Measurements from ENCODE around the gene VEGFD. TPM values are rescaled to one million over a fixed set of nuclear protein-coding genes. Genes with fewer than 3 reads are reported as not detected.

Gene VEGFD
- total and polyA plus RNA-seq, 9 of the 15 experiments (the other 6 are each of a cell fraction or from before 2014, with no cell fraction given), result 0.03 TPM; not detected in 8

- H3K9me3 ChIP-seq (replicated peaks; ENCODE audit: control insufficient read depth, insufficient read depth, low read depth, low read length), result no peaks in the 10 kb centered on the region
- peaks cover 70% of the 10 kb centered on the region for H3K36me3 ChIP-seq (ENCODE audit: control insufficient read depth, insufficient read depth, low read length)
- ChIA-PET POLR2A (no interaction called here), CTCF (ENCODE audit: low intra/inter-chr PET ratio) (no interaction called here)
- no peaks in the 10 kb centered on the region for H3K27me3 ChIP-seq (ENCODE audit: control insufficient read depth in 2 of 2, insufficient read depth in 2 of 2, low read length in 2 of 2)
- FAIRE-seq (no peak), DNase-seq (ENCODE audit: extremely low read depth in 1 of 4, low spot score in 3 of 4) (no peak), ATAC-seq (no peak)
- no peaks in the 10 kb centered on the region for H3K9me1 ChIP-seq (ENCODE audit: control insufficient read depth, insufficient read depth, low read length)
- H3K4me1 ChIP-seq (replicated peaks in 1 of 2; ENCODE audit: control insufficient read depth in 2 of 2, insufficient read depth in 2 of 2, low read length in 2 of 2), result no peaks in the 10 kb centered on the region
- intact Hi-C loops (cut with micrococcal nuclease) (no loop called here), in situ Hi-C loops (cut with MboI) (loop anchor here (25.0 kb wide), 1 partner anchor 134 kb away; no protein-coding TSS in a partner anchor)
- TF ChIP-seq NEUROD1 (IDR thresholded peaks at IDR 0.05; ENCODE audit: borderline replicate concordance, low read depth, low read length, partially characterized antibody) (no peak), ETV1 (tag; conservative IDR thresholded peaks at IDR 0.05; ENCODE audit: low read depth) (no peak), ZFPM2 (CRISPR knock-in tag; IDR thresholded peaks at IDR 0.05) (no peak), RBM15 (IDR thresholded peaks at IDR 0.05; ENCODE audit: insufficient read depth, low read length) (no peak), ELK1 (CRISPR knock-in tag; IDR thresholded peaks at IDR 0.05) (no peak), KLF6 (CRISPR knock-in tag; IDR thresholded peaks at IDR 0.05; ENCODE audit: borderline replicate concordance) (no peak), MTA1 (IDR thresholded peaks at IDR 0.05; ENCODE audit: borderline replicate concordance) (no peak), VEZF1 (CRISPR knock-in tag; IDR thresholded peaks at IDR 0.05) (no peak), POLR2AphosphoS2 (IDR thresholded peaks at IDR 0.05; ENCODE audit: low read length) (no peak), ZC3H8 (IDR thresholded peaks at IDR 0.05) (no peak), HINFP (tag; conservative IDR thresholded peaks at IDR 0.05; ENCODE audit: low read depth) (no peak), HDAC6 (IDR thresholded peaks at IDR 0.05; ENCODE audit: low read depth, low read length) (no peak), SMARCB1 (IDR thresholded peaks at IDR 0.05; ENCODE audit: insufficient read length, low read depth) (no peak), ZZZ3 (IDR thresholded peaks at IDR 0.05) (no peak), CHD2 (IDR thresholded peaks at IDR 0.05; ENCODE audit: low read depth, low read length) (no peak), MAFK (IDR thresholded peaks at IDR 0.05; ENCODE audit: low read length) (no peak), SPI1 (IDR thresholded peaks at IDR 0.05; ENCODE audit: borderline replicate concordance, low read depth, low read length) (no peak), HDAC2 (IDR thresholded peaks at IDR 0.05) (no peak)
- H3K79me2 ChIP-seq (ENCODE audit: control insufficient read depth, insufficient read depth, low read length), result peaks cover 7% of the 10 kb centered on the region; the same call in 2 of the 3 replicates
- no peak overlapping the region for H3K27ac ChIP-seq (ENCODE audit: extremely low read depth, low read depth, low read length)
- WGBS (ENCODE audit: insufficient coverage, low coverage, missing lambda C conversion rate), result 57% methylated on average over 3 of the region's 3 CpGs
- no peak overlapping the region for H3K4me3 ChIP-seq
- no peak overlapping the region for H2AFZ ChIP-seq (ENCODE audit: low read depth, low read length)
- no peak overlapping the region for H3K4me2 ChIP-seq (ENCODE audit: insufficient read depth, low read length)
- no peaks in the 10 kb centered on the region for H4K20me1 ChIP-seq (replicated peaks; ENCODE audit: control insufficient read depth, insufficient read depth, low read length)
- no peak overlapping the region for H3K9ac ChIP-seq (ENCODE audit: insufficient read depth in 1 of 2, low read depth in 2 of 2, low read length in 2 of 2)
- no TSS peak for BruUV-seq (replicated peaks)
Observed at GRCh38 chrX:15328131-15328530, 56.1 kb downstream of the VEGFD start.
